Lung (tissue), 12 donors: ENCODE results near the gene GREB1. TPM values are rescaled to one million over a fixed set of nuclear protein-coding genes. Genes with fewer than 3 reads are reported as not detected.

ENCODE experiments used
- ATAC-seq: fragments of 200-7000 bp; cut with Tn5 transposase; one replicate; pipeline ENCODE4 v1.9.1; 2020; ENCODE audit warnings: moderate number of reproducible peaks; ENCODE audit not compliant: insufficient read depth, low FRiP score
- DNase-seq, 3 donors: peaks; one replicate each; pipeline ENCODE4 v3.0.0-alpha.2; 2013 to 2017
- H3K27ac ChIP-seq, 2 donors: one replicate each; pipeline ENCODE4 v1.5.1; 2013; ENCODE audit warnings: mild to moderate bottlenecking in 2 of 2, moderate library complexity in 2 of 2, control low read depth in 1 of 2, inconsistent platforms in 1 of 2, low read depth in 1 of 2, low read length in 1 of 2
- H3K27me3 ChIP-seq, 3 donors: one replicate each; pipeline ENCODE4 v1.5.1; 2013; ENCODE audit warnings: low read length in 2 of 3; ENCODE audit not compliant: control insufficient read depth in 3 of 3, insufficient read depth in 3 of 3
- H3K36me3 ChIP-seq, 4 donors: one replicate each; pipeline ENCODE4 v1.5.1; 2013; ENCODE audit warnings: low read length in 4 of 4, mild to moderate bottlenecking in 1 of 4, moderate library complexity in 1 of 4; ENCODE audit not compliant: control insufficient read depth in 4 of 4, insufficient read depth in 4 of 4
- H3K4me1 ChIP-seq, 5 donors: one replicate each; pipeline ENCODE4 v1.5.1; 2013; ENCODE audit warnings: low read length in 5 of 5, mild to moderate bottlenecking in 2 of 5, moderate library complexity in 1 of 5; ENCODE audit not compliant: control insufficient read depth in 5 of 5, insufficient read depth in 5 of 5
- H3K4me3 ChIP-seq: one replicate; pipeline ENCODE4 v1.5.1; 2013; ENCODE audit warnings: mild to moderate bottlenecking, control low read depth, moderate library complexity
- H3K9ac ChIP-seq, 2 donors: one replicate each; pipeline ENCODE4 v1.5.1; 2013; ENCODE audit warnings: low read length in 2 of 2, control low read depth in 1 of 2; ENCODE audit not compliant: insufficient read depth in 1 of 2
- H3K9me3 ChIP-seq, 4 donors: one replicate each; pipeline ENCODE4 v1.5.1; 2013; ENCODE audit warnings: low read length in 3 of 4, mild to moderate bottlenecking in 1 of 4, moderate library complexity in 1 of 4; ENCODE audit not compliant: control insufficient read depth in 4 of 4, insufficient read depth in 3 of 4
- CTCF ChIP-seq: IDR thresholded peaks from 2 replicates; pipeline ENCODE4 v1.5.1; 2012; ENCODE audit warnings: mild to moderate bottlenecking; ENCODE audit errors: control extremely low read depth, extremely low read depth
- WGBS, 2 donors: extraction: QIAGEN DNeasy Blood & Tissue Kit; methylation state at CpG; one replicate each; pipeline ENCODE4 v1.1.7; 2013; 5-methylcytosine and 5-hydroxymethylcytosine counted together
- polyA plus RNA-seq, 2 donors: library from polyadenylated mRNA; stranded (reverse); fragments of 200-250 nt; gene quantifications; one replicate each; pipeline ENCODE4 v1.2.1, GENCODE V29; 2013
- total RNA-seq, 2 donors: library from RNA; depleted of rRNA in 1 of 2; stranded (reverse); fragments of >200 nt in 1 of 2; gene quantifications; one replicate each; pipeline ENCODE4 v1.2.1, GENCODE V29; 2014 to 2021
- donor health status: control.
- donor health status: control.
- donor health status: Bipolar disorder and iron deficiency.
- donor health status: healthy.
- donor health status: DM: yes; HTN: yes; CAD: no.

The GREB1 gene
- total and polyA plus RNA-seq, 4 donors, result 0.23 to 3.3 (median 1.8) TPM

GRCh38 chr2:11580697-11581096 is 46.9 kb downstream of the GREB1 start:
- Histone ChIP-seq H3K9ac (no peak overlapping the region), H3K27ac (no peak overlapping the region), H3K36me3 (peaks cover 0 to 2% (median 0%) of the 10 kb centered on the region in 4 donors), H3K9me3 (no peaks in the 10 kb centered on the region), H3K4me1 (peaks cover 0 to 33% (median 4%) of the 10 kb centered on the region in 5 donors), H3K27me3 (no peaks in the 10 kb centered on the region), H3K4me3 (no peak overlapping the region)
- ATAC-seq (no peak), DNase-seq (no peak)
- TF ChIP-seq CTCF, result no peak
- WGBS, 2 donors, result 93% methylated on average over 12 of the region's 12 CpGs

GRCh38 chr2:11581124-11581796 is 47.4 kb downstream of the GREB1 start:
- 90 to 91% methylated on average over 9 of the region's 9 CpGs for WGBS, 2 donors
- H3K4me1 ChIP-seq, result peaks cover 0 to 33% (median 4%) of the 10 kb centered on the region in 5 donors
- peak; percentile 57 to 91 (median 75) for DNase-seq

GRCh38 chr2:11581797-11582611 is 48.2 kb downstream of the GREB1 start:
- no peak for ATAC-seq
- Histone ChIP-seq H3K36me3 (peaks cover 0 to 4% (median 1%) of the 10 kb centered on the region in 4 donors), H3K9me3 (no peaks in the 10 kb centered on the region), H3K4me3 (no peak overlapping the region), H3K9ac (no peak overlapping the region), H3K4me1 (peaks cover 0 to 33% (median 4%) of the 10 kb centered on the region in 5 donors), H3K27ac (no peak overlapping the region), H3K27me3 (no peaks in the 10 kb centered on the region)
- no peak for TF ChIP-seq CTCF
- no peak for DNase-seq
- 81 to 89% methylated on average over 19 of the region's 19 CpGs for WGBS, 2 donors

More at GRCh38 chr2:11581124-11581796, 47.4 kb downstream of the GREB1 start:
- H3K27me3 ChIP-seq, result no peaks in the 10 kb centered on the region
- peaks cover 0 to 4% (median 1%) of the 10 kb centered on the region in 4 donors for H3K36me3 ChIP-seq
- no peak overlapping the region for H3K4me3 ChIP-seq
- no peak overlapping the region for H3K27ac ChIP-seq
- H3K9ac ChIP-seq, result no peak overlapping the region
- no peak for ATAC-seq
- TF ChIP-seq CTCF, result no peak
- no peaks in the 10 kb centered on the region for H3K9me3 ChIP-seq
